GM18861 (cell line): Measurements from ENCODE around the gene GPX1.
A peak's percentile ranks its signal among the peaks of the same experiment; 100 is the strongest.
"Not testable (repeated sequence)": the region's sequence is repeated elsewhere in the genome, so short reads cannot be mapped to it uniquely, and the experiment has no call there.

Experiments
- ATAC-seq: cut with Tn5 transposase; IDR thresholded peaks from one replicate; pipeline ENCODE4 v1.9.1; 2021; ENCODE audit not compliant: unreplicated experiment

The GPX1 gene

DNA sequence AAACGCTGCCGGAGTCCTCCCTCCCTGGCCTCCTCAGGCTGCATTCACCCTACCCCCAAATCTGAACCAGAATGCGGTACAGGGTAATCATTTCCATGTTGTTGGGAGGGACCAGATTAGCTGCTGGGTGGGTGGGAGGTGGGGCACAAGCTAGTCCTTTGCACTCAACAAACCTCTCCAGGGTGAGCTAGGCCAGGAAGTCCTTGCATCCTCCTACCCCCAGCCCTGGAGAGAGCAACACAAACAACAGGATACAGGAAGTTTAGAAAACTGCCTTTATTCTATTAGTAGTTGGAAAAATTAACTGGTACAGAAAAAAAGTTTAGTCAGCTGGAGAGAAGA, 702 bp upstream of the GPX1 start:
- ATAC-seq = no peak

- ATAC-seq = peak; percentile 9
Observed at GRCh38 chr3:49357443-49358216, 523 bp downstream of the GPX1 start.

GRCh38 chr3:49357095-49357442, 1.1 kb downstream of the GPX1 start:
- ATAC-seq = not testable (repeated sequence)

DNA sequence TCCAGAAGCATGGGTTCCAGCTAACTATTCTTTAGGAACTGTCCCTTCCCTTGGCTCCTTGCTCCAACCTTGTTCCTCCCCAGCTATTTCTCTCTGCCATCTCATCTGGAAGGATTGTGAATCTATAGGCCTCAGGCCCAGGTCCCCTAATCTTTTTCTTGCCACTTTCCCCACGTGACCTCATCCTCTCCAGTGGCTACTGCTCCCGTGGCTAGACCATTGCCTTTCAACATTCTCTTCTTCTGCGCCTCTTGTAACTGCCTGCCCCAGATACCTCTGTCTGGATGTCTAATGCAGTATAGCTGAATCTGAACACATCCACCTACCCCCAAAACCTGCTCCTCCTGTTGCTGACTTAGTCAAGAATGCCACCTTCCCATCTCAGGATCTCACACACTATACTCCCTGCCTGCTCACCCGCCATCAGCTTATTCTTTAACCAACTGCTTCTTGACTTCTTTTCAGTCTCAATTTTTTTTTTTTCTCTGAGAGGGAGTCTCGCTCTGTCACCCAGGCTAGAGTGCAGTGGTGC, 5.2 kb downstream of the GPX1 start:
- no peak for ATAC-seq

GRCh38 chr3:49352281-49352680, 5.9 kb downstream of the GPX1 start:
- ATAC-seq = no peak

- no peak for ATAC-seq
Observed at GRCh38 chr3:49351521-49352011, 6.6 kb downstream of the GPX1 start.

- no peak for ATAC-seq
Observed at GRCh38 chr3:49349348-49350114, 8.6 kb downstream of the GPX1 start.

- ATAC-seq = not testable (repeated sequence)
Observed at GRCh38 chr3:49348361-49348760, 9.8 kb downstream of the GPX1 start.

DNA sequence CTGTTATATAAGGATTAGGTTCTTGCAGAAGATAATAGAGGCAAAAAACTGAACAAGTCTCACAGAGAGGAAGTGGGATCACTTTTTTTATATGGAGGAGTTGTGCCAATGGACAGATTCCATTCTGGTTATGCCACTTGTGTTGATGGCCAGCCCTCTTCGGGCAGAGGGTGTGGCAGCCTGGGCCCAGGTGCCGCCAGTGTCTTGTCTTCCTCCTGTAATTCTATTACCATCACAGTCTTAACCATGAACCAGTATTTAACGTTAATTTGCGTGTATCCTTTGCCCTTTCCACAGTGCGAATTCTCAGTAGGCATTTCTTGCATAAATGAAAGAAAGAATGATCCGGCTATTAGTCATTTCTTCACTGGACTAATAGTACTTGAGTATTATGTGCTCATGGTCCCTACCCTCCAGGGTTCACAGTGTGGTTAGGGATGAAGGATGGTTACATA, 11.3 kb downstream of the GPX1 start:
- ATAC-seq = no peak

- no peak for ATAC-seq
Observed at GRCh38 chr3:49343163-49343562, 15.0 kb downstream of the GPX1 start.

- ATAC-seq = no peak
Observed at GRCh38 chr3:49341996-49342395, 16.2 kb downstream of the GPX1 start.

GRCh38 chr3:49339941-49340800, 18.0 kb downstream of the GPX1 start, which contains the start of gene USP4:
TSS of gene USP4 (minus strand) at chr3:49340053. CDS start at chr3:49340024, 29 bp downstream.
- peak; percentile 67 for ATAC-seq

GRCh38 chr3:49339581-49339940, 18.6 kb downstream of the GPX1 start:
- no peak for ATAC-seq

GRCh38 chr3:49333916-49334633, 24.1 kb downstream of the GPX1 start:
- ATAC-seq = no peak

- ATAC-seq = no peak
Observed at GRCh38 chr3:49333091-49333490, 25.1 kb downstream of the GPX1 start.

DNA sequence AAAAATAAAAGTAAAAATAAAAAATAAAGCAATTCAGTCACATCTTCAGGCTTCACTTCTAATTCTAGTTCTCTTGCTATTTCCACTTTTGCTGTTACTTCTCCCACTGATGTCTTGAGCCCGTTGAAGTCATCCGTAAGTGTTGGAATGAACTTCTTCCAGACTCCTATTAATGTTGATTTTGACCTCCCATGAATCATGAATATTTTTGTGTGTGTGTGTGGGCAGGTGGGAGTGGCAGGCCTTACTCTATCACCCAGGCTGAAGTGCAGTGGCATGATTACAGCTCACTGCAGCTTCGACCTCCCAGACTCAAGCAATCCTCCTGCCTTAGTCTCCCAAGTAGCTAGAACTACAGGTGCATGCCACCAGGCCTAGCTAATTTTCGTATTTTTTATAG, 29.0 kb downstream of the GPX1 start:
- no peak for ATAC-seq

DNA sequence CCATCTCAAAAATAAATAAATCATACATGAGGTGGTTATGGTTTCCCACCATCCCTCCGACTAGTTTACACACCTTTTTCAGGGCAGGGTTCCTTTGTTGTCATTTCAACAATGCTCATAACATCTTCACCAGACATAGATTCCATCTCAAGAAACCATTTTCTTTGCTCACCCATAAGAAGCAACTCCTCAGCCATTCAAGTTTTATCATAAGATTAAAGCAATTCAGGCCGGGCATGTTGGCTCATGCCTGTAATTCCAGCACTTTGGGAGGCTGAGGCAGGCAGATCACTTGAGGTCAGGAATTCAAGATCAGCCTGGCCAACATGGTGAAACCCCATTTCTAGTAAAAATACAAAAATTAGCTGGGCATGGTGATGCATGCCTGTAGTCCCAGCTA, 29.8 kb downstream of the GPX1 start:
- not testable (repeated sequence) for ATAC-seq

DNA sequence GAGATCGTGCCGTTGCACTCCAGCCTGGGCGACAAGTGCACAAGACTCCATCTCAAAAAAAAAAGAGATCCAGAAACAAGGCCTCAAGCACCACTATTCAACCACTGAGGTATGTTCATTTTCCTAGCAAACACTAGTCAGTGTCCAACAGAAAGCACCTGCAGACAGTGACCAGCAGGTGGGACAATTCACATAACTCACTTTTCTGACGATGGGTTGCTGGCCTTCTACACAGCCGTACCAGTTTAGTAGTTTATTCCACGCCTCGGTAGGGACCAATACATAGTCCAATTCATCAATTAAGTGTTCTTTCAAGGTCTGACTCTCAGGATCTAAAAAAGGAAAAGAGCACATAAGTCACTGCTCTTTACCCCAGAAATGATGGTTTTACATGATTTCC, 30.7 kb downstream of the GPX1 start:
- ATAC-seq = no peak

DNA sequence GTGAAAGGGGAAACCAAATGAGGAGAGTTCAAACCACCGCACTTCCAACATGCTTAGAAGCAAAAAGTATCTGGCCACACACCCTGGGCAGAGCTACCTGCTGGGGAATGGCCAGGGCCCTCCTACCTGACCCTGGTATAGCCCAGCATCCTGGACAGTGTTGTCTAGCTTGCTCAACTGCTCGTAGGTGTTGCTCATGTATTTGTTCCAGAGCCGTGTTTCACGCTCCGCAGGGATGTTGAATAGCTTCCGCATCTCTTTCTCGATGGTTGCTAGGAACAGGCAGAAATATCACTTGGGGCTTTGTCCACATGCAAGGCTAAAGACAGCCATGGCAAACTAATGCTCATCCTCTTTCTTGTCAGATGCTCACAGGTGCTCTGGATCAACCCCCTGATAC, 33.4 kb downstream of the GPX1 start:
- ATAC-seq = no peak

DNA sequence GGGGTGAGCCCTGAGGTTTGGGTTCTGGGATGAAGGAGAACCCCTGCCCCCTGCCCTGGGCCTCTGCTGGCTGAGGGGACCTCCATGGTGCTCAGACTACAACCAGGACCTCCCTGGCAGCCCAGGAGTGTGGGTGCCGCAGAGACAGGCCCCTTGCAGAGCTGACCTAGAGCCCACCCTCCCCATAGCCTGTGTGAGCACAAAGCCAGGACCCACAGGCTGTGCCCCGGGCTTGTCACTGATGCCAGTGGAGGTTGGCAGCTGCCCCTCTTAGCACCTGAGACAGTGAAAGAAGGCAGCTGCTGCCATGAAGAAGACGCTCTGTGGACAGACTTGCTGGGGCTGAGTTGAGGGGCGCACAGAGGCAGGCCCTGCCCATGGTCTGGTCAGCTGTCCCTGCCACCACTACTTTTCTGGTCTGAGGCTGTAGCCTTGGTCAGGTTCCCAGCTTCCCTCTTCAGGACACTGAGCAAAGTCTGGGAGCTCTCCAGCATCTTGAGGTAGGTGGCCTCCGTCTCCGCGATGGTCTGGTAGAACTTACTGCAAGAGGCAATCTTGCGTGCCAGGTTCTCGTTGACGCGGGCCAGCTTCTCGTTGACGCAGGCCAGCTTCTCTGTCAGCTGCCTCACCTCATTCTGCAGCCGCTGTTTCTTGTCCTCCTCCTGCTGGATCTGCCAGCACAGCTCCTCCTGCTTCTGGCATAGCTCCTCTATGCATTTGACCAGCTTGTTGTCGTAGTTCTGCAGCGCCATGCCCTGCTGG, 41.3 kb downstream of the GPX1 start:
- no peak for ATAC-seq
